Lung (tissue), 12 donors: Measurements from ENCODE around the gene LAMC3. TPM values are rescaled to one million over a fixed set of nuclear protein-coding genes. Genes with fewer than 3 reads are reported as not detected.

Source experiments
- ATAC-seq: fragments of 200-7000 bp; cut with Tn5 transposase; one replicate; pipeline ENCODE4 v1.9.1; 2020; ENCODE audit warnings: moderate number of reproducible peaks; ENCODE audit not compliant: insufficient read depth, low FRiP score
- DNase-seq, 3 donors: peaks; one replicate each; pipeline ENCODE4 v3.0.0-alpha.2; 2013 to 2017
- H3K27ac ChIP-seq, 2 donors: one replicate each; pipeline ENCODE4 v1.5.1; 2013; ENCODE audit warnings: mild to moderate bottlenecking in 2 of 2, moderate library complexity in 2 of 2, control low read depth in 1 of 2, inconsistent platforms in 1 of 2, low read depth in 1 of 2, low read length in 1 of 2
- H3K27me3 ChIP-seq, 3 donors: one replicate each; pipeline ENCODE4 v1.5.1; 2013; ENCODE audit warnings: low read length in 2 of 3; ENCODE audit not compliant: control insufficient read depth in 3 of 3, insufficient read depth in 3 of 3
- H3K36me3 ChIP-seq, 4 donors: one replicate each; pipeline ENCODE4 v1.5.1; 2013; ENCODE audit warnings: low read length in 4 of 4, mild to moderate bottlenecking in 1 of 4, moderate library complexity in 1 of 4; ENCODE audit not compliant: control insufficient read depth in 4 of 4, insufficient read depth in 4 of 4
- H3K4me1 ChIP-seq, 5 donors: one replicate each; pipeline ENCODE4 v1.5.1; 2013; ENCODE audit warnings: low read length in 5 of 5, mild to moderate bottlenecking in 2 of 5, moderate library complexity in 1 of 5; ENCODE audit not compliant: control insufficient read depth in 5 of 5, insufficient read depth in 5 of 5
- H3K4me3 ChIP-seq: one replicate; pipeline ENCODE4 v1.5.1; 2013; ENCODE audit warnings: mild to moderate bottlenecking, control low read depth, moderate library complexity
- H3K9ac ChIP-seq, 2 donors: one replicate each; pipeline ENCODE4 v1.5.1; 2013; ENCODE audit warnings: low read length in 2 of 2, control low read depth in 1 of 2; ENCODE audit not compliant: insufficient read depth in 1 of 2
- H3K9me3 ChIP-seq, 4 donors: one replicate each; pipeline ENCODE4 v1.5.1; 2013; ENCODE audit warnings: low read length in 3 of 4, mild to moderate bottlenecking in 1 of 4, moderate library complexity in 1 of 4; ENCODE audit not compliant: control insufficient read depth in 4 of 4, insufficient read depth in 3 of 4
- WGBS, 2 donors: extraction: QIAGEN DNeasy Blood & Tissue Kit; methylation state at CpG; one replicate each; pipeline ENCODE4 v1.1.7; 2013; 5-methylcytosine and 5-hydroxymethylcytosine counted together
- polyA plus RNA-seq, 2 donors: library from polyadenylated mRNA; stranded (reverse); fragments of 200-250 nt; gene quantifications; one replicate each; pipeline ENCODE4 v1.2.1, GENCODE V29; 2013
- total RNA-seq, 2 donors: library from RNA; depleted of rRNA in 1 of 2; stranded (reverse); fragments of >200 nt in 1 of 2; gene quantifications; one replicate each; pipeline ENCODE4 v1.2.1, GENCODE V29; 2014 to 2021
- TF ChIP-seq, protein P1 (sequence below): IDR thresholded peaks from 2 replicates; pipeline ENCODE4 v1.5.1; 2012; ENCODE audit warnings: mild to moderate bottlenecking; ENCODE audit errors: control extremely low read depth, extremely low read depth
- donor health status: control.
- donor health status: control.
- donor health status: Bipolar disorder and iron deficiency.
- donor health status: healthy.
- donor health status: DM: yes; HTN: yes; CAD: no.

The LAMC3 gene
- total and polyA plus RNA-seq, 4 donors, result 10.5 to 24.3 (median 14.1) TPM

DNA sequence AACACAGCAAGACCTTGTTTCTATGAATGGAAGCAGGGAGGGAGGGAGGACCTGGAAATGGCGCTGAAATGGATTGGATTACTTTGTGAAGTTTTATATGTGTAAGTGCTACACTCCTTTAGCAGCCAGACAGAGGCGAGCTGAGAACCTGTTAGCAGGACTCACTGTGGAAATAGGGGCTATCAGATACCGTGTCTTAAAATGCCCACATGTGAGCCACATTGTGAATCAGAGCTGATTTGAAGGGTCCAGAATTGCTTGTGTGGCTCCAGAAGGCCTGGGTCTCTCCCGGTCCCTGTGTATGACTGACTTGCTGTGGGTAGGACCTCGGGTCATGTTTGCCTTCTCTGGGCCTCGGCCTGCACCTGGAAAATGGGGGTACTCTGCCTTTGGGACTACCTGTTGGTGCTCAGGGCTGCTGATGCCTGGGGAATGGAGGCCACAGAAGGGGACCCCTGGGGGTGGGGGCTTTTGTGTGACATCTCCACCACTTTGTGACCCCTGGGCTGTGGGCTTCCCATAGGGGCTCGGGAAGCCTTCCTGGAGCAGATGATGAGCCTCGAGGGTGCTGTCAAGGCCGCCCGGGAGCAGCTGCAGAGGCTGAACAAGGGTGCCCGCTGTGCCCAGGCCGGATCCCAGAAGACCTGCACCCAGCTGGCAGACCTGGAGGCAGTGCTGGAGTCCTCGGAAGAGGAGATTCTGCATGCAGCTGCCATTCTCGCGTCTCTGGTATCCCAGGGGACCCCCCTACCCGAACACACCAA lies 63.3 kb downstream of the LAMC3 start:
- WGBS, 2 donors, result 87 to 91% methylated on average over 16 of the region's 16 CpGs
- Histone ChIP-seq H3K4me3 (no peak overlapping the region), H3K36me3 (no peaks in the 10 kb centered on the region), H3K9ac (no peak overlapping the region), H3K9me3 (no peaks in the 10 kb centered on the region), H3K27ac (no peak overlapping the region), H3K4me1 (no peaks in the 10 kb centered on the region), H3K27me3 (no peaks in the 10 kb centered on the region)
- no peak for DNase-seq
- TF ChIP-seq, protein P1, sequence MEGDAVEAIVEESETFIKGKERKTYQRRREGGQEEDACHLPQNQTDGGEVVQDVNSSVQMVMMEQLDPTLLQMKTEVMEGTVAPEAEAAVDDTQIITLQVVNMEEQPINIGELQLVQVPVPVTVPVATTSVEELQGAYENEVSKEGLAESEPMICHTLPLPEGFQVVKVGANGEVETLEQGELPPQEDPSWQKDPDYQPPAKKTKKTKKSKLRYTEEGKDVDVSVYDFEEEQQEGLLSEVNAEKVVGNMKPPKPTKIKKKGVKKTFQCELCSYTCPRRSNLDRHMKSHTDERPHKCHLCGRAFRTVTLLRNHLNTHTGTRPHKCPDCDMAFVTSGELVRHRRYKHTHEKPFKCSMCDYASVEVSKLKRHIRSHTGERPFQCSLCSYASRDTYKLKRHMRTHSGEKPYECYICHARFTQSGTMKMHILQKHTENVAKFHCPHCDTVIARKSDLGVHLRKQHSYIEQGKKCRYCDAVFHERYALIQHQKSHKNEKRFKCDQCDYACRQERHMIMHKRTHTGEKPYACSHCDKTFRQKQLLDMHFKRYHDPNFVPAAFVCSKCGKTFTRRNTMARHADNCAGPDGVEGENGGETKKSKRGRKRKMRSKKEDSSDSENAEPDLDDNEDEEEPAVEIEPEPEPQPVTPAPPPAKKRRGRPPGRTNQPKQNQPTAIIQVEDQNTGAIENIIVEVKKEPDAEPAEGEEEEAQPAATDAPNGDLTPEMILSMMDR, result no peak
- no peak for ATAC-seq

DNA sequence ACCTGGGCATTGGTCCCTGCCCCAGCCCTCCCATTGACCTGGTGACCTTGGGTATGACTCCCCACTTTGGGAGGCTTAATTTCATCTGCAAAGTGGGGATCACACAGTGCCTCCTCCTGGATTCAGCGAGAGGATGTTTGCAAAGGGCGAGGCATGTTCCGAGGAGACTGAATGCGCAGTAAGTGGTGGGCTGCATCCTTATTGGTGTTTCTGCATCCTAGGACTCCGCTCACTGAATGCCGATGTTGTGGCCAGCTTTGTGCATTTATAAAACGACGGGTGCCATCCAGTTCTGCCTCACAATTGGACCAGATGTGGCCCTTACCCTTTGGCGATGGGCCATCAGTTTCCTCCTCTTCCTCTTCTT lies 63.9 kb downstream of the LAMC3 start:
- H3K4me3 ChIP-seq, result no peak overlapping the region
- TF ChIP-seq, protein P1, result no peak
- no peaks in the 10 kb centered on the region for H3K9me3 ChIP-seq
- no peaks in the 10 kb centered on the region for H3K36me3 ChIP-seq
- 85 to 97% methylated on average over 9 of the region's 9 CpGs for WGBS, 2 donors
- no peak overlapping the region for H3K27ac ChIP-seq
- H3K9ac ChIP-seq, result no peak overlapping the region
- ATAC-seq (no peak), DNase-seq (no peak)
- no peaks in the 10 kb centered on the region for H3K27me3 ChIP-seq
- H3K4me1 ChIP-seq, result no peaks in the 10 kb centered on the region

DNA sequence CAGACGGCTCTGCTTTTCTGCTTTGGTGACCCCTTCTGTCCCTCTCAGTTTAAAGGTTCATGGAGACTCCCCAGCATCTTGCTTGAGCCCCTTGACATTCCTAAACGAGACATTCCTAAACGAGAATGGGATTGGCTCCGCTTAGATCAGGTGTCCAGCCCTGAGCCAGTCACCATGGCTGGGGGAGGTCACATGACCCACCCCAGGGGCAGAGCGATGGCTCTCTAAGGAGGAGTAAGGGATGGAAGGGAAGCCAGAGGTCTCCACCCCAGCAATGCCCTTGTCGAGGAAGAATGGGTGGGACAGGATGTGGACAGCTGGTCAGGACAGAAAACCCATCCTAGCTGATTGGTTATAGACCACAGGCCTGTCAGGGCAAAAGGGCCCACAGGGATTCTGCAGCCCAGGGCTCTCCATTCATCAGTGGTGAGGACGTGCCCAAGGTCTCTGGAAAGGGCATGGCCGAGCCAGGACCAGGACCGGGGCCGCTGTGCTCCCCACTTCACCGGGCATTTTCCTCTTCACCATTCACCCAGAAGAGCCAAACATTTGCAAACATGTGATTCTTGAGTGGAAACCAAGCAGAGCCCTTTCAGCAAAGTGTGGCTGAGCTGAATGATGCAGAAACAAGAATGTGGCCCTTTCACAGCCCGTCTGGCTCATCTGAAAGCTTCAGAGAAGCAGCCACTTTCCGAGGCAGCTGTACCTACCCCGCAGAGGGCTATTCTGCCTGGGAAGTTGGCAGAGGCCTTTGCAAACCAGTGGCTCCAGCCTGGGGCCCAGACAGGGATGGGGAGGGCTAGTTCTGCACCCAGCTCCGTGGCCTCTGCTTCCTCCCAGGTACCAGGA lies 67.6 kb downstream of the LAMC3 start:
- TF ChIP-seq, protein P1, result no peak
- no peaks in the 10 kb centered on the region for H3K4me1 ChIP-seq
- no peak overlapping the region for H3K27ac ChIP-seq
- DNase-seq (no peak), ATAC-seq (no peak)
- H3K9me3 ChIP-seq, result no peaks in the 10 kb centered on the region
- no peaks in the 10 kb centered on the region for H3K36me3 ChIP-seq
- H3K9ac ChIP-seq, result no peak overlapping the region
- no peak overlapping the region for H3K4me3 ChIP-seq
- WGBS, 2 donors, result 68 to 77% methylated on average over 15 of the region's 15 CpGs
- H3K27me3 ChIP-seq, result no peaks in the 10 kb centered on the region
